SHP77 (cell line): ENCODE results near the gene KCND3.
A peak's percentile ranks its signal among the peaks of the same experiment; 100 is the strongest.

Source experiments
- DNase-seq, 2 experiments: peaks; one replicate each; lab custom pipeline; 2025; lab: John Stamatoyannopoulos, UW

The KCND3 gene

GRCh38 chr1:111882559-111882958 lies 106.9 kb downstream of the KCND3 start:
- DNase-seq = no peak

GRCh38 chr1:111880881-111881837 lies 108.3 kb downstream of the KCND3 start:
- peak; percentile 81 to 89 for DNase-seq

DNA sequence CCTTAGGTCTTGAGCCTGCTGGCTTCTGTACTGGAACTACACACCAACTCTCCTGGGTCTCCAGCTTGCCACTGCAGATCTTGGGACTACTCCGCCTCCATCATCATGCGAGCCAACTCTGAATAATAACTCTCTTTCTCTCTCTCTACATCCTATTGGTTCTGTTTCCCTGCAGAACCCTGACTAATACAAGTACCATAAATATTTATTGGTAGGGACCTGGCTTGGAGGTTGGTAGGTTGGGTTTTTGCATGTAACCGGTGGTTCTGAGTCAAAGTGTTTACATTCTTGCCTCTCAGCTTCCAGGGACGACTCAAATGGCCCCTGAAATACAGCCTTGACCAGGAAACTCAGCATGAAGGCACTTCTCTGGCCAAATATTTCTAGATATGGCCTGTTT lies 110.4 kb downstream of the KCND3 start:
- no peak for DNase-seq

GRCh38 chr1:111878649-111879048 lies 110.8 kb downstream of the KCND3 start:
- no peak for DNase-seq

GRCh38 chr1:111878091-111878490 lies 111.4 kb downstream of the KCND3 start:
- no peak for DNase-seq

GRCh38 chr1:111876631-111877030 lies 112.8 kb downstream of the KCND3 start:
- no peak for DNase-seq

DNA sequence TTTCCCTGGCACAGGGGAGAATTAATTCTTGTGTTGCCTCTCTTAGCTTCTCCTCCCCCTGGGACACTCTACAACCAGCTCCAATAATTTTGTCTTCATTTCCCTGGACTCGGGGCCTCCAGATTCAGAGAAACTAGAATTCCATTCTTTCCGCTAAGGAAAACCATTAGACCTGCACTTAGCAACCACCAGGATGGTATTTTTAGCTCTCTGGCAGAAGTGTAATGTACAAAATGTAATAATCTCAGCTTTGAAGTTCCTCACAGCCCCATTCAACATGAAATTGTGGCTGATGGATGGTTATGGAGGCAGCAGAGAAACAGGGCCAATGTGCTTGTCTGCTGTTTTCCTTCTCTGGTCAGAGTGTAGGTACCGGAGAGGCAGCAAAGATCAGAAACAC lies 113.8 kb downstream of the KCND3 start:
- DNase-seq = no peak

- no peak for DNase-seq
Observed at GRCh38 chr1:111873460-111874030, 115.9 kb downstream of the KCND3 start.

GRCh38 chr1:111870181-111870580 lies 119.3 kb downstream of the KCND3 start:
- no peak for DNase-seq

DNA sequence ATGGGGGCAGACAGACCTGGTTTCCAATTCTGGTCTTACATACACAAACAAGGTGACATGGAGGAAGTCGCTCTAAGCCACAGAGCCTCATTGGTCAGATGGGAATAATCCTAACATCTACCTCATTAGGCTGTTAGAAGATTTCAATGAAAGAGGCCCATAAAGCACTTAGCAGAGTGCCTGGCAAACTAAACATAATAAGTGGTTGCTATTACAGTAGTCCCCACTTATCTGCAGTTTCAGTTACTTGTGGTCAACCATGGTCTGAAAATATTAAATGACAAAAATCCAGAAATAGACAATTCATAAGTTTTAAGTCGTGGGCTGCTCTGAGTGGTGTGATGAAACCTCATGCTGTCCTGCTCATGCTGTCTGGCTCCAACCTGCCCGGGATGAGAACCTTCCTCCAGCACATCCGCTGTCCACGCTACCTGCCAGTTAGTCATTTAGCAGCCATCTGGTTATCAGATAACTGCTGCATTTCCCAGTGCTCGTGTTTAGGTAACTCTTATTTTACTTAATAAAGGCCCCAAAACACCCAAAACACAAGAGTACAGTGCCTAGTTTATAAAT lies 121.5 kb downstream of the KCND3 start:
- DNase-seq = no peak

GRCh38 chr1:111864862-111865261 lies 124.6 kb downstream of the KCND3 start:
- no peak for DNase-seq

DNA sequence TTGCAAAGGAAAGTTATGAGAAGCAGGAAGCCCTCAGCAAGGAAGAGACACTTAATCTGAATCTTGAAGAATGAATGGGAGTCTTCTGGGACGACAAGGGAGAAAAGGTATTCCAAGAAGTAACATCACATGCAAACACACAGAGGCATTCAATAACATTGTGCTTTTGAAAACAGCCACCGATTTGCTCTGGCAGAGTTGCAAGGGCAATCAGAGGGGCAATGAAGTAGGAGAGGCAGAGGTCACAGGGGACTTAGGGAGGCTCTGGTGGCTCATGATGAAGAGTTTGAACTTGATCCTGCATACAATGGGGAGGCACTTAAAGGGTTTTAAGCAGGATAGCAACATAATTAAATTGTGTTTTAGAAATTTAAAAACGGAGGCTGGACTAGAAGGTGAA lies 126.1 kb downstream of the KCND3 start:
- no peak for DNase-seq

- DNase-seq = no peak
Observed at GRCh38 chr1:111862599-111862998, 126.9 kb downstream of the KCND3 start.

- no peak for DNase-seq
Observed at GRCh38 chr1:111861523-111861922, 127.9 kb downstream of the KCND3 start.

- no peak for DNase-seq
Observed at GRCh38 chr1:111857194-111857651, 132.2 kb downstream of the KCND3 start.

DNA sequence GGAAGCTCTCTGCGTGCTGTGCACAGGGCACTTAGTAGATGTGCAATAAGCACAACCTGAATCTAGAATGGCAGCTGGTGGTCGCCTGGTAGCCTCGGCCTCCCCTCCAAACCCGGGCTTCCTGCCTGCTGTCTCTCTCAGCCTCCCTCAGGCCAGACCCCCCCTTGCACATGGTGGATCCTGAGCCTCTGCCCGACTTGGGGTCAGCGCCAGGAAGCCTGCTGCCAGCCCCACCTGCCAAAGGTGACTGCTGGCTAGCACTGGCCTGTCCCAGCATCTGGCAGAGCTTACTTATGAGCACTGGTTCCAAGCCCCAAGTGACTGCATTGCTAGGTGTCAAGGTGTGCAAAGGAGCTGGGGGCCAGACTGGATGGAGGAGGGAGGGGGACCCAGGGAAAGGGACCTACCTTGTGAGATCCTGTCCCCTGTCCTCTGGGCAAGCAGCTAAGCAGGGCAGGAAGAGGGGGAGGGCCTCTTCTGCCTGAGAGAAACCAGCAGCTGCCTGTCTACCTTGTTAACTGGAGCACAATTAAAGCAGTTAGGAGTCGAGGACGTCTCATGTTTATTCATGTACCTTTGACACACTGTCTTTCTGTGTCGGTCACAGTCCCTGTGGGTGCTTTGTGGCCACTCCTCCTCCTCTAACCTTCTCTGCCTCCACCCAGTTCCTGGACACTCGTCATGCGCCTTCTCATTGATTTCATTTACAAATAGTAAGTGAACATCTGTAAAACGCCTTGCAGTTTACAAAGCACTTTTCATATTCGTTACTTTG lies 132.9 kb downstream of the KCND3 start:
- DNase-seq = peak; percentile 39 to 45

DNA sequence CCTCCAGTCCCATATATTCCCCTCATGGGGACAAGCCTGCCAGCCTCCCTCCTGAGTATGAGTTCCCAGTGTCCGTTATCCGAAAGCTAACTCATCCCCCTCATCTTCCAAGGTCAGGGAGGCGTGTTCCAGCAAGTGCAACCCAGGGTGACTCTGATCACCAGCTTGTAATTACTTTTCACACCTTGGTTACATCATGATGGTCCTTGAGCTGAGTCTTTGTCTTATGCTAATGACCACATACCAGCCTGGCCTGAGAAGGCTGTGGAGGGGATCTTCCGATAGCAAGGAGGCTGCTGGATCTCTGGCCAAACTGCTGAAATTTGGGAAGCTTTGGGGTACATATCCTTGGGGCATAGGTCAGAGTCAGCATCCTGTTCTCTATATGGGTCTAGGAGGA lies 134.2 kb downstream of the KCND3 start:
- no peak for DNase-seq

GRCh38 chr1:111852261-111852721 lies 137.2 kb downstream of the KCND3 start:
- DNase-seq = no peak

- no peak for DNase-seq
Observed at GRCh38 chr1:111851552-111851951, 137.9 kb downstream of the KCND3 start.

DNA sequence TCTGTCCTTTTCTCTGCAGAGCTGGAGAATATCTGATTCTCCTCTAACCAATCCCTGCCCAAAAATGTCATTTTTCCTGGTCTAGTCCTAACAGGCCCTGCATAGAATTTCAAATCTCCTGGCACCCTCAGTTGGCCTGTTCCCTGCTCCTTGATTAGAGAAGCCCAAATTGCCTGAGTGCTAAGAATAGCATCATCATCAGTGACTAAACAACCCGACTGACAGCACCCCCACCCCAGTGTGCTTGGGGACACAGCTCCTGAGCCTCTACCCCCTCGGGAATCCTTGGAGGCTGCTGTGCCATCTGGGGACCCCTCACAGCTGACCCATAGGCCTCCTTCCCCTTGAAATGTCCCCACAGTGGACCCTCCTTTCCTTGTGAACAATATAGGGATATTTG lies 139.4 kb downstream of the KCND3 start:
- no peak for DNase-seq

DNA sequence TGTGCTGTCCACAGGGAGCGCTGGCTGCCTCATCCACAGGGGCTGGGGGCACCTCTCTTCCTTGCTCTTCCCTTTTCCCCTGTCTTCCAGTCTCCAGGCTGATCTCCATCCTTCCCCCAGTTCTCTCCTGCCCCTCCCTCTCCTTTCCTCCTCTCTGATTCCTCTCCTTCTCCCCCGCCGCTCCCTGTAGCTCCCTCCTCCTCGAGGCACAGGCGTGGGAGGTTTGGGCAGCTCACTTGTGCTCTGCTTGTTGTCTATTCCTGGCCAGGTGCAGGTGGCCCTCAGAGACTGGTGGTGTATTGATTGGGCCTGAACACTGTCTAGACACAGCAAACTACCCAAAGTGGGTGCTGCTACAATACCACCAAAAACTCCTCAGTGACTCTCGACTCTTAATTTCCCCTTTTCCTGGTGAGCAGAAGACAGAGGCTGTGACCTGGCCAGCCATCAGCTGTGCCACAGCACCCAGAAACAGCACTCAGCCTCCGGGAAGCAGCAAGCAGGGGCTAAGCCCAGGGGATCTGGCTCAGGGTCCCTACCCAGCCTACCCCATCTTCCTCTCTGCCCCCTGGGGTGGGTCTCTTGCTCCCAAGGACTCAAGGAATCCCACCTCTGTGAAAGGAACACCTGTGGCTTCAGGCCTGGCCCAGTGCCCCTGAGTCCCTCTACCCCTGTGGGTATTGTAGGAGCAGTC lies 140.5 kb downstream of the KCND3 start:
- peak in 1 of 2 experiments; percentile 13 for DNase-seq
